H1 (cell line): Measurements from ENCODE around the gene CRHR2. TPM values are rescaled to one million over a fixed set of nuclear protein-coding genes. Genes with fewer than 3 reads are reported as not detected.

Source experiments
- ASH2L ChIP-seq: fragments of 200-600, 300-600 bp; sonication (generic); IDR thresholded peaks from one replicate; pipeline ENCODE4 v1.7.1; 2017; ENCODE audit warnings: low read length
- ATF3 ChIP-seq: IDR thresholded peaks from 2 replicates; pipeline ENCODE4 v1.6.1; 2011; ENCODE audit warnings: low read depth, mild to moderate bottlenecking, low read length; ENCODE audit not compliant: insufficient read depth
- CHD1 ChIP-seq: IDR thresholded peaks from 2 replicates; pipeline ENCODE4 v1.6.1; 2012; ENCODE audit warnings: low read depth, low read length, improper control_type of control experiment
- E2F6 ChIP-seq: IDR thresholded peaks from 2 replicates; pipeline ENCODE4 v1.6.1; 2012; ENCODE audit warnings: inconsistent platforms
- SP1 ChIP-seq: IDR thresholded peaks from 2 replicates; pipeline ENCODE4 v1.6.1; 2011; ENCODE audit warnings: low read depth, low read length
- polyA plus RNA-seq, 7 experiments: library from polyadenylated mRNA; depleted of rRNA in 3 of 7; stranded (reverse) in 5 of 7; unstranded in 2 of 7; fragments of >200 nt in 5 of 7; fragments of 200-250 nt in 2 of 7; gene quantifications; 1 replicate in 5 of 7; 2 replicates in 1 of 7; 4 replicates in 1 of 7; pipeline versions ENCODE4 v1.2.1 to v1.2.3, GENCODE V29; 2011 to 2013; ENCODE audit warnings: missing spikeins in 2 of 7, mixed read lengths in 2 of 7
- total RNA-seq: library from RNA; stranded (reverse); fragmentation: NEBNext Ultra II Directional; extraction: Animal tissue kit (Norgen Biotek cat#: 25700); gene quantifications from 2 replicates; pipeline ENCODE4 v1.2.1, GENCODE V29; 2021

CRHR2 gene
- total and polyA plus RNA-seq, 2 of the 8 experiments (the other 6 are each of a cell fraction or from before 2014, with no cell fraction given): 0.37 to 1.3 TPM

DNA sequence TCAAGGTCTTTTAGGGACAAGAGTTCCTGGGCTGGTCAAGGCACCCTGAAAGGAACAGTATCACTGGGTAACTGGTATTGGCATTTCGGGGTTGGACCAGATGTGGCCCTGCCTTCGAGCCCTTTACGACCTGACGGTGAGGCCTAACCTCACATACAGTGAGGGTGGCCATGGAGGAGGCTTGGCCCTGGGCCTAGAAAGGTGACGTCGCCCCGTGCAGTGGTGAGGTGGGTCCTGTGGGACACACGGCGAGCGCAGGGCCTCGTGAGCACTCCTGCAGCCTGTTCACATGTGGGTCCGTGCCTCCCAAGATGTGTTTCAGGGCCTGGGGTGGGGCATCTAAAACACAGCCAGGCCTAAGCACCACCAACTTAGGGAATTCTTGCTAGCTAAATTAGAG lies 36.1 kb downstream of the CRHR2 start (continued):
- TF ChIP-seq ASH2L (no peak), CHD1 (no peak), ATF3 (no peak), SP1 (no peak), E2F6 (no peak)
